ENCODE results near the gene ANXA8. TPM values are rescaled to one million over a fixed set of nuclear protein-coding genes. Genes with fewer than 3 reads are reported as not detected.
"Not testable (repeated sequence)": the region's sequence is repeated elsewhere in the genome, so short reads cannot be mapped to it uniquely, and the experiment has no call there.

The ANXA8 gene, protein sequence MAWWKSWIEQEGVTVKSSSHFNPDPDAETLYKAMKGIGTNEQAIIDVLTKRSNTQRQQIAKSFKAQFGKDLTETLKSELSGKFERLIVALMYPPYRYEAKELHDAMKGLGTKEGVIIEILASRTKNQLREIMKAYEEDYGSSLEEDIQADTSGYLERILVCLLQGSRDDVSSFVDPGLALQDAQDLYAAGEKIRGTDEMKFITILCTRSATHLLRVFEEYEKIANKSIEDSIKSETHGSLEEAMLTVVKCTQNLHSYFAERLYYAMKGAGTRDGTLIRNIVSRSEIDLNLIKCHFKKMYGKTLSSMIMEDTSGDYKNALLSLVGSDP
- under 1 TPM; 0.17 to 0.30 TPM for total RNA-seq

DNA sequence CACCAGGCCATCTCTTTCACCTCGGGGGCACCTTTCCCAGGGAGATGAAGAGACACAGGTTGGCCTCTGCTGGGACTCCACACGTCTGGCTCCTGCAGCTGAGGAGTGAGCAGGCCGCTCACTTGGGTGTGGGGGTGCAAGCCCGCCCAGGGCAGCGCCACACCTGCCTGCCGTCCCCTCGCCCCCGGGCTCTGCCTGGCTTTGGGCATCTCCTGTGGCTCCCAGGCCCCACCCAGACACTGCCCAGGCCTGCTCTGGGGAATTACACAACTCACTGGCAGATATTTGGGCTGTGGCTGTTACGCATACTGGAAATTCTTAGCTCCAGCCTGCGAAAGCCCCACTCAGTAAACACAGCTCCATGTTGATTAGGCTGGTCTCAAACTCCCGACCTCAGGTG is at the start of gene ANXA8:
TSS of gene ANXA8 (minus strand) at position 193 of the 400 bp plus-strand sequence. CDS start at position 11, 182 bp downstream.
- H3K4me1 Mint-ChIP-seq; H3K9me3 Mint-ChIP-seq; H3K27me3 Mint-ChIP-seq; POLR2A ChIA-PET; CTCF ChIA-PET; DNase-seq; H3K27ac Mint-ChIP-seq; H3K36me3 Mint-ChIP-seq (ENCODE audit: low read depth); H3K4me3 Mint-ChIP-seq: not testable (repeated sequence)

DNA sequence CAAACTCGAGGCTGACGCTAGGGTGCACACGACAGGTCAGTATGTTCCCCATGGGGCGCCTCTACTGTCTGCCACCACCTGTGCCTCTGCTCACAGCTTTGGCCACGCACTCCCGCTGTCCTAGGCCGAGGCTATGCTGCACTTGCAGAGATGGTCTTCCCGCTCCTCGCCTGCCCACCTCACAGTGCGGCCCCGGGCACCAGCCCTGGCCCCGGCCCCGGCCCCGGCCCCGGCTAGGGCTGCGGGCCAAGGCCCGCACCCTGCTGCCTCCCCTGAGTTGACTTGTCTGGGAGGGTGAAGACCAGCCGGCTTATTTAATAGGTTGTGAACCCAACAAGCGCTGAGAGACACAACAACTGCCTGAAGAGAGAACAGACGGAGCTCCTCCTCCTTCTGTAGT is 39.6 kb upstream of the ANXA8 start, which contains the start of gene AGAP9:
TSS of gene AGAP9 (minus strand) at position 164 of the 400 bp plus-strand sequence. CDS start at position 52, 112 bp downstream.
- H3K27me3 Mint-ChIP-seq, H3K4me3 Mint-ChIP-seq: not testable (repeated sequence)

DNA sequence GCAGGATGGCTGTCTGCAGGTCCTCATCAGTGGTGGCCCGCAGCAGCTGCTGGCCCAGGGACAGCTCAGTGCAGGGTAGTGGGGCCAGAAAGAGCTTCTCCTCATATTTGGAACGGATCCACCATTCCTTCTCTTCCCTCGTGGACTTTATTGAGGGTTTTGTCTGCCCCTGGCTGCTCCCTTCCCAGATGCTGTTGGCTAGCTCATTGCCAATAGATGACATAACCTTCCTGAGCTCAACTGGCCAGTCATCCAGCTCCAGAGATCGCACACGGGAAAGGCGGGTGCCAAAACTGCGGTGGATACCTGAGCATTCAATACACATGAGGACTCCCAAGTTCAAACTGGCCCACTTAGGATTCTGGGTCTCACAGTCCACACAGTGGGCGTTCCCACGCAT is 18.4 kb upstream of the ANXA8 start:
- H3K27me3 Mint-ChIP-seq; CTCF ChIA-PET; H3K4me1 Mint-ChIP-seq; H3K9me3 Mint-ChIP-seq; DNase-seq; H3K27ac Mint-ChIP-seq; H3K36me3 Mint-ChIP-seq (ENCODE audit: low read depth); H3K4me3 Mint-ChIP-seq; POLR2A ChIA-PET: not testable (repeated sequence)

More for the DNA sequence above, 39.6 kb upstream of the ANXA8 start, which contains the start of gene AGAP9:
- POLR2A ChIA-PET; H3K9me3 Mint-ChIP-seq; H3K36me3 Mint-ChIP-seq (ENCODE audit: low read depth); H3K4me1 Mint-ChIP-seq; H3K27ac Mint-ChIP-seq; CTCF ChIA-PET; DNase-seq: not testable (repeated sequence)

DNA sequence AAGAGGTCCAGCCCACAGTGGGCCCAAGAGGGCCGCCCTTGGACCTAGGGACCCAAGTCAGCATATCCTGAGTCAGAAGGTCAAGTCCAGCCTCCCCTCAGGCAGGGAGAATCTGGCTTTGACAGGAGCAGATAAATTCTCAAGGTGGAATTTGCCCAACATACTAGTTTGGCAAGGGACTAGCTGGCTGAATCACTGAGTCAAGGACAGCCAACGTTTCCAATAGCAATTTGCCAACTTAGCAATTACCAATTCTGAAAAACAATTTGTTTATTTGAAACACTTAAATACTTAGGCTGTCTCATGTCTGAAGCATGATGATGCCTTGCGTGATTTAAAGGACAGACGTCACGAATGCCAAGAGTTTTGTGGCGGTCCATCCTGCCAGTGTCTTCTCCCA is 10.3 kb upstream of the ANXA8 start:
- H3K27me3 Mint-ChIP-seq; H3K4me1 Mint-ChIP-seq; H3K27ac Mint-ChIP-seq; H3K36me3 Mint-ChIP-seq (ENCODE audit: low read depth); POLR2A ChIA-PET; H3K9me3 Mint-ChIP-seq; H3K4me3 Mint-ChIP-seq; DNase-seq; CTCF ChIA-PET: not testable (repeated sequence)

DNA sequence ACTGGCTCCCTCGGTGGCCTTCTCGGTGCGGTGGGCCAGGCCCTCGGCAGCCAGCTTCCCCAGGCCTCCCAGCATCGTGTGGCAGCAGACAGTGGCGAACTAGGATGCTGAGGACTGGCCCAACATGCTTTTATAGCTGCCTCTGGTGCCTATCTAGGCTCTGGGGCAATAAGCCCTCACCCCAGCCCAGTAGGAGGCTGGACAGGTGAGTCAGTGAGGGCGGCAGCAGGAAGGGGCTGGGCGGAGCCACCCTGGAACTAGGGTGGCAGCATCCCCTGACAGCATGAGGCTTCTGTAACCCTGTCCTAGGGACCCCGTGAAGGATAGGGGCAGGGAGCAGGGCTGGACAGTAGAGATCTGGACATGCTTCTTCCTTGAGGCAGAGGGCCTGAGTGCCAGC is 7.7 kb upstream of the ANXA8 start, which contains the start of gene FAM25G:
TSS of gene FAM25G (minus strand) at position 101 of the 400 bp plus-strand sequence. CDS start at position 75, 26 bp downstream.
- H3K27ac Mint-ChIP-seq; DNase-seq; CTCF ChIA-PET; H3K4me3 Mint-ChIP-seq; H3K27me3 Mint-ChIP-seq; H3K4me1 Mint-ChIP-seq; H3K36me3 Mint-ChIP-seq (ENCODE audit: low read depth); POLR2A ChIA-PET; H3K9me3 Mint-ChIP-seq: not testable (repeated sequence)

DNA sequence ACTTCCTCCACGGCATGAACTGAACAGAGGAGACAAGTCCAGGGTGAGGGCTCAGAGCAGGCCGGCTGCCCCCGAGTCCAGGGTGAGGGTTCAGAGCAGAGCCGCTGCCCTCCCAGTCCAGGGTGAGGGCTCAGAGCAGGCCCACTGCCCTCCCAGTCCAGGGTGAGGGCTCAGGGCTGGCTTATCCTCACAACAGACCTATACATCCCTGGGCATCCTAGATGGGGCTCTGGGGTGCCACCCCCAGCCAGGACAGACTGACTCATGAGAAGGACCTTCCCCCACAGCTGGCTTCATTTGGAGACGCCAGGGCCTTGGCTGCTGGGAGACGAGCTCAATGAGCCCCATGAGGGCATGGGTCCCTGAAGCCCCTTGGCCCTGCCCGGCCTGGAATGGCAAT is 5.7 kb upstream of the ANXA8 start:
- H3K4me3 Mint-ChIP-seq; H3K36me3 Mint-ChIP-seq (ENCODE audit: low read depth); H3K9me3 Mint-ChIP-seq; POLR2A ChIA-PET; CTCF ChIA-PET; H3K27me3 Mint-ChIP-seq; H3K27ac Mint-ChIP-seq; H3K4me1 Mint-ChIP-seq; DNase-seq: not testable (repeated sequence)

DNA sequence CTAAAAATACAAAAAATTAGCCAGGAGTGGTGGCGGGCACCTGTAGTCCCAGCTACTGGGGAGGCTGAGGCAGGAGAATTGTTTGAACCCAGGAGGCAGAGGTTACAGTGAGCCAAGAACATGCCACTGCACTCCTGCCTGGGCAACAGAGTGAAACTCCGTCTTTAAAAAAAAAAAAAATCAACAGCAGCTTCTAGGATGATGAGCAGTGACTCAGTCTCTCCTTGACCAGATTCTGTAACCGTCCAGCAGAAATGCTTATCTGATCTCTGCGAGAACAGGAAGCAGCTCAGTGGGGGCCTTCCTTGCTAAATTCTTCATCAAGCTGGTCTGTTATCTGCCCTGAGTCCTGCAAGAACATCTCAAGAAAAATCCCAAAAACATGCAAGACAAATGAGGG is 2.0 kb upstream of the ANXA8 start:
- H3K27ac Mint-ChIP-seq; CTCF ChIA-PET; H3K9me3 Mint-ChIP-seq; H3K4me3 Mint-ChIP-seq; H3K36me3 Mint-ChIP-seq (ENCODE audit: low read depth); DNase-seq; POLR2A ChIA-PET; H3K4me1 Mint-ChIP-seq; H3K27me3 Mint-ChIP-seq: not testable (repeated sequence)

DNA sequence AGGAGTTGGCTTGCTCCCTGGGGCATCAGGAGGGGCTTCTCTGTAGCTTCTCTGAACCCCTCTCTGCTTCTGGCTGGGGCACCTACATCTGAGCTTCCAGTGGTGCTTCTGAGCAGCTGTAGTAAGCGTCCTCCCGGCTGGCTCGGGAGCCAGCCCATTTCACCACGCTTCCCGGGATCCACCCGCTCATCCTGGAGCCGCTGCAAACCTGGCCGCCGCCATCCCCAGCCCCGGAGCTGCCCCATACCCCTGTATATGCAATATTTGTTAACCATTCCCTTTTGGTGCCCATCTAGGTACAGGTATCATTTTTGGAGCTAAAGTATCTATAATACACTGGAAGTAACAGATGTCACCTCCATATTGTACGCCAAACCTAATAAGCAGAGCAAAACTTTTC is 871 bp upstream of the ANXA8 start:
- H3K27ac Mint-ChIP-seq; H3K36me3 Mint-ChIP-seq (ENCODE audit: low read depth); DNase-seq; CTCF ChIA-PET; H3K27me3 Mint-ChIP-seq; H3K4me1 Mint-ChIP-seq; H3K9me3 Mint-ChIP-seq; H3K4me3 Mint-ChIP-seq; POLR2A ChIA-PET: not testable (repeated sequence)

DNA sequence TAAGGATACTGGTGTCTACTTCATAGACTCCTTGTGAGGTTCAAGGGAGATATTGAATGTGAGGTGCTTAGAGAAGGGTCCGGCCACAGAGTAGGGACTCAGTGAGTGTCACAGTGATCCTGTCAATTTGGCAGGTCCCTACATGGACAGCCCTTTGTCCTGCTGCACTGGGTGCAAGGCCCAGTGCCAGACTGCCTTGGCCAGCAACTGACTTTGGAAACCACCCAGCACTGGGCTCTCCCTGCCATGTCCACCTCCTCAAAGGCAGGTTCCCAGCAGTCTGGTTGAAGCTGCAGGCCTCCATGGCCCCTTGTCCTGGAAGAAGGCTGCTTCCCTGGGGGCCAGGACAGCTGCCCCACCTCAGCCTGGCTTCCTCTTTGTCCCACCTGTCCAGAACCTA is 1.5 kb downstream of the ANXA8 start:
- H3K36me3 Mint-ChIP-seq (ENCODE audit: low read depth); H3K9me3 Mint-ChIP-seq; H3K4me1 Mint-ChIP-seq; H3K27me3 Mint-ChIP-seq; H3K27ac Mint-ChIP-seq; POLR2A ChIA-PET; DNase-seq; CTCF ChIA-PET; H3K4me3 Mint-ChIP-seq: not testable (repeated sequence)

DNA sequence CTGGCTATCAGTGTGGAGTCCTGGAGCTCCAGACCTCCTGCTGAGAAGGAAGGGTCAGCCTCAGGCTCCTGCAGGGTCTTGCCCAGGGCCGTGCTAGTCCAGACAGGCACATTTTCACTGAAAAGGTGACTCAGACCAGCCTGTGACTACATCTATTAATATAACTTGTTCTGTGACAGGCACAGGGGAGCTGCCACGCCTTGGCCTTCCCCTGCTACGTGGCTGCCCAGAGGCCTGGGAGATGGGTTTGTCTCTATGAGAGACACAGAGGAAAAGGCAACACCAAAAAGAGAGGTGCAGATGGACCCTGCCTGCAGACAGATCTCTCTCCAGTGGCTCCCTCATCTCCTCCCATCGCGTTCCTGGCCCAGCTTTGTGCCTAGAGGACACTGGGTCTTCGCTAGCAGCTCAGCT is 2.1 kb downstream of the ANXA8 start:
- POLR2A ChIA-PET; H3K4me3 Mint-ChIP-seq; DNase-seq; H3K36me3 Mint-ChIP-seq (ENCODE audit: low read depth); H3K27ac Mint-ChIP-seq; CTCF ChIA-PET; H3K9me3 Mint-ChIP-seq; H3K27me3 Mint-ChIP-seq; H3K4me1 Mint-ChIP-seq: not testable (repeated sequence)

DNA sequence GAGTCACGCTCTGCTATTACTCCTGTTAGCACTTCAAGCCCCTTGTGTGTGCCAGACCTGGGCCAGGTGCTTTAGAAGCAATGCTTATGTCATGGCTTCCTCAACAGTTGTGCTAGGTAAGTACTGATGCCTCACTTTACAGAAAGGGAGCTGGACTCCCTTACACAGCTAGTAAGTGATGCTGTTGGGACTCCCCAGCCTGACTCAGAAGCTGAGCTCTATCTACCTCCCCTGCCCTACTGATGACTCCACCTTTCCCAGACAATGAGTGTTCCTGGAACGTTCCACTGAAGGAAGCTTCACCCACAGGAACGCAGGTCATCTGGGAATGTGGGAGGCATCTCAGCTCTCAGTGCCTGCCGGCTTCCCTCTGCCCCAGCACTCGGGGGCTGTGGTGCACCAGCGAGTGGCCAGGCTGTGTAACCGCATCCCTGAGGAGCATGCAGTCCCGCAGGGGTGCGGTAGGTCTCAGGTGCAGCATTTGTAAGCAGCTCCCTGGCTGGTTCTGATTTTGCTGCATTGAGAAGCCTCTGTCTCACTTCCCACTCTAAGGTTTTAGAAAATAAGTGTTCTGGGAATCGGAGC is 2.6 kb downstream of the ANXA8 start:
- H3K36me3 Mint-ChIP-seq (ENCODE audit: low read depth); H3K27ac Mint-ChIP-seq; DNase-seq; H3K27me3 Mint-ChIP-seq; H3K4me3 Mint-ChIP-seq; H3K4me1 Mint-ChIP-seq; CTCF ChIA-PET; H3K9me3 Mint-ChIP-seq; POLR2A ChIA-PET: not testable (repeated sequence)

DNA sequence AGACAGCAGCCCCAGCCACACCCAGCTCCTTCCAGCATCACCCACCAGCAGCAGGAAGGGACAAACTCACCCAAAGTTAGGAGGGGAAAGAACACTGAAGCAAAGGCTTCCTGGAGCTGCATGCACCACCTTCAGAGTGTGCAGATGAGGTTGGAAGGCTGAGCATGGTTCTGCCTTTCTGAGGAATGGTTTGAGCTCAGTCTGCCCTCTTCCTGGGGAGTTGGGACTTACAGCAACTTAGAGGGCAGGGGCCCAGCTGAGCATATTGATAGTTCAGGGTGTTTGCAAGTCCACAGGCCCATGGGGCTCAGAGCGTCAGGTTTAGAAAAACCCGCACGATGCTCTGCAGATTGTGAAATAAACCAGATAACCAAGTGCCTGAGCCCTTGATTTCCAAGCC is 3.8 kb downstream of the ANXA8 start:
- POLR2A ChIA-PET; H3K36me3 Mint-ChIP-seq (ENCODE audit: low read depth); H3K9me3 Mint-ChIP-seq; H3K4me3 Mint-ChIP-seq; H3K27me3 Mint-ChIP-seq; H3K27ac Mint-ChIP-seq; H3K4me1 Mint-ChIP-seq; CTCF ChIA-PET; DNase-seq: not testable (repeated sequence)

DNA sequence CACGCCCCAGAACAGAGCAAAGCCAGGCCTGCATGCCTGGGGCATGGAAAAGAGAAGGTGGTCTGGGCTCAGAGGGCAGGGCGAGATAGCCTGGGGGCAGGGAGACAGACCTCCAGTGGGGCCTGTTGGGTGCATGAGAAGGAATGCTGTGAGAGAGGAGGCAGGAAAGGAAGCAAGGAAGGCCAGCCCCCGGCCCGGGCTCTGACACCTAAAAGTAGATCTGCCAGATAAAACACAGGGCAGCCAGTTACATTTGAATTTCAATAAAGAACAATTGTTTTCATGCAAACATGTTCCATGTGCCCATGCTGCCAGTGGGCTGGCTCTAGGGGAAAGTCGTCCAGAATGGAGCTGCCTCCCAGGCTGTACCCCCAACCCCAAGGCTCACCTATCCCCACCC is 5.8 kb downstream of the ANXA8 start:
- CTCF ChIA-PET; H3K27me3 Mint-ChIP-seq; H3K4me3 Mint-ChIP-seq; H3K36me3 Mint-ChIP-seq (ENCODE audit: low read depth); H3K27ac Mint-ChIP-seq; DNase-seq; H3K4me1 Mint-ChIP-seq; H3K9me3 Mint-ChIP-seq; POLR2A ChIA-PET: not testable (repeated sequence)

DNA sequence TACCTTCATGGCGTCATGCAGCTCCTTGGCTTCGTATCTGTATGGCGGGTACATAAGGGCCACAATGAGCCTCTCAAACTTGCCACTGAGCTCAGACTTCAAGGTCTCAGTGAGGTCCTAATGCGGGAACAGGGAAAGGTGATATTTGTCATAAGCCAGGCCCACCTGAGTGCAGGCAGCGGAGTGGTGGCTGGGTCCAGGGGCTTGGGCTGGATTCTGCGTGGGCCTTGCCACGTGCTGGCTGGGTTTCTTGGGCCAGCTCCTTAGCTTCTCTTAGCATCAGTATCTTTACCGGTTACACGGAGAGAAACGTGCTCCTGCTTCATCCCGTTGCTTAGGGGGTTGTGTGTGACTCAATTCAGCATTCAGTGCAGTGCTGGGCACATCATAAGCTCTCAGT is 6.8 kb downstream of the ANXA8 start:
- POLR2A ChIA-PET; H3K9me3 Mint-ChIP-seq; CTCF ChIA-PET; H3K36me3 Mint-ChIP-seq (ENCODE audit: low read depth); H3K4me3 Mint-ChIP-seq; DNase-seq; H3K27me3 Mint-ChIP-seq; H3K4me1 Mint-ChIP-seq; H3K27ac Mint-ChIP-seq: not testable (repeated sequence)

All from activated CD4-positive, alpha-beta T cell treated with anti-CD3 and anti-CD28 coated beads, Interleukin-2, amount 10 ng/mL, durations not matched to agents 7 days and 5 days (primary cell).